ENCODE data around the gene NACAD.

DNA sequence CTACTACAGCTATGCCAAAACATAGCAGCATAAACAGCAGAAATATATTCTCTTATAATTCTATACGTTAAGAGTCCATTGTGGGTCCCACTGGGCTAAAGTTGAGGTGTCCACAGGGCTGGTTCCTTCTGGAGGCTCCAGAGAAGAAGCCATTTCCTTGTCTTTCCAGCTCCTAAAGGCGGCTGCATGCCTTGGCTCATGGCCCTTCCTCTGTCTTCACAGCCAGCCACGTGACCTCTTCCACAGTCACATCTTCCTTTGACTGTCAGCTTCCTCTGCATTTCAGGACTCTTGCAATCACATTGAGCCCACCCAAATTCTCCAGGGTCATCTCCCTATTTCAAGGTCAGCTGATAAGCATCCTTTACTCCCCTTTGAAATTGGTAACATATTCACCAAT lies 17.2 kb downstream of the NACAD start:
- TF ChIP-seq, protein P1, sequence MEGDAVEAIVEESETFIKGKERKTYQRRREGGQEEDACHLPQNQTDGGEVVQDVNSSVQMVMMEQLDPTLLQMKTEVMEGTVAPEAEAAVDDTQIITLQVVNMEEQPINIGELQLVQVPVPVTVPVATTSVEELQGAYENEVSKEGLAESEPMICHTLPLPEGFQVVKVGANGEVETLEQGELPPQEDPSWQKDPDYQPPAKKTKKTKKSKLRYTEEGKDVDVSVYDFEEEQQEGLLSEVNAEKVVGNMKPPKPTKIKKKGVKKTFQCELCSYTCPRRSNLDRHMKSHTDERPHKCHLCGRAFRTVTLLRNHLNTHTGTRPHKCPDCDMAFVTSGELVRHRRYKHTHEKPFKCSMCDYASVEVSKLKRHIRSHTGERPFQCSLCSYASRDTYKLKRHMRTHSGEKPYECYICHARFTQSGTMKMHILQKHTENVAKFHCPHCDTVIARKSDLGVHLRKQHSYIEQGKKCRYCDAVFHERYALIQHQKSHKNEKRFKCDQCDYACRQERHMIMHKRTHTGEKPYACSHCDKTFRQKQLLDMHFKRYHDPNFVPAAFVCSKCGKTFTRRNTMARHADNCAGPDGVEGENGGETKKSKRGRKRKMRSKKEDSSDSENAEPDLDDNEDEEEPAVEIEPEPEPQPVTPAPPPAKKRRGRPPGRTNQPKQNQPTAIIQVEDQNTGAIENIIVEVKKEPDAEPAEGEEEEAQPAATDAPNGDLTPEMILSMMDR (IDR thresholded peaks at IDR 0.05): no peak
- no peak for TF ChIP-seq POLR2A (IDR thresholded peaks at IDR 0.05)

Data from uterus (tissue), 2 donors.